ENCODE measurements around the gene RASSF10.
"Not testable (repeated sequence)": the region's sequence is repeated elsewhere in the genome, so short reads cannot be mapped to it uniquely, and the experiment has no call there.

Gene RASSF10

DNA sequence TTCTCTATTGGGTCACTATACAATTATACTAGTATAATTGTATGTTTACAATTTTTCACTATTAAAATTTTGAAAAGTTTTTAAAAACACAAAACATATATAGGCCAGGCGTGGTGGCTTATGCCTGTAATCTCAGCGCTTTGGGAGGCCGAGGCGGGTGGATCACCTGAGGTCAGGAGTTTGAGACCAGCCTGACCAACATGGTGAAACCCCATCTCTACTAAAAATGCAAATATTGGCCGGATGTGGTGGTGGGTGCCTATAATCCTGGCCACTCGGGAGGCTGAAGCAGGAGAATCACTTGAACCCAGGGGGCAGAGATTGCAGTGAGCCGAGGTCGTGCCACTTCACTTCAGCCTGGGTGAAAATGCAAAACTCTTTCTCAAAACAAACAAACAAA lies 36.0 kb downstream of the RASSF10 start:
- DNase-seq; in situ Hi-C loops (cut with HindIII; ENCODE audit: low pct_ligation_motif_present, low pct_unique_long_range_greater_than_20kb, low sequenced_read_pairs): not testable (repeated sequence)

DNA sequence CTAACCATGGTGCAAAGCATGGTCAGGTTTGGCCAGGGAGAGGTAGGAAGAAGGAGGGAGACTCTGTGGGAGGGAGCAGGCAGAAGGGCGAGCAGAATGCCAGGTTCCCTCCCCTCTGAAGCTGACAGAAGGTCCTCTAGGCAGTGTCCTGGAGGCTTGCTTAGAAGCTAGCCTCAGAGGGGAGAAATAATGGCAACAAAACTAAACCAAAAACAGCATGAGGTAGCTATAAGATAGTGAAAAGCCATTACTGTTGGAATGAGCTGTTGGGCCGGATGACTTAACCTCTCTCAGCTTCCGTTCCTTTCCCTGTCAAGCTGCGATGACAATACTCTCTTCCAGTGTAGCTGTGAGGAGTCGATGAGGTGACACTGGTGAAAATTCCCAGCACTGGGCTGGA lies 36.6 kb downstream of the RASSF10 start:
- in situ Hi-C loops (cut with HindIII; ENCODE audit: low pct_ligation_motif_present, low pct_unique_long_range_greater_than_20kb, low sequenced_read_pairs): no loop called here
- DNase-seq: no peak

DNA sequence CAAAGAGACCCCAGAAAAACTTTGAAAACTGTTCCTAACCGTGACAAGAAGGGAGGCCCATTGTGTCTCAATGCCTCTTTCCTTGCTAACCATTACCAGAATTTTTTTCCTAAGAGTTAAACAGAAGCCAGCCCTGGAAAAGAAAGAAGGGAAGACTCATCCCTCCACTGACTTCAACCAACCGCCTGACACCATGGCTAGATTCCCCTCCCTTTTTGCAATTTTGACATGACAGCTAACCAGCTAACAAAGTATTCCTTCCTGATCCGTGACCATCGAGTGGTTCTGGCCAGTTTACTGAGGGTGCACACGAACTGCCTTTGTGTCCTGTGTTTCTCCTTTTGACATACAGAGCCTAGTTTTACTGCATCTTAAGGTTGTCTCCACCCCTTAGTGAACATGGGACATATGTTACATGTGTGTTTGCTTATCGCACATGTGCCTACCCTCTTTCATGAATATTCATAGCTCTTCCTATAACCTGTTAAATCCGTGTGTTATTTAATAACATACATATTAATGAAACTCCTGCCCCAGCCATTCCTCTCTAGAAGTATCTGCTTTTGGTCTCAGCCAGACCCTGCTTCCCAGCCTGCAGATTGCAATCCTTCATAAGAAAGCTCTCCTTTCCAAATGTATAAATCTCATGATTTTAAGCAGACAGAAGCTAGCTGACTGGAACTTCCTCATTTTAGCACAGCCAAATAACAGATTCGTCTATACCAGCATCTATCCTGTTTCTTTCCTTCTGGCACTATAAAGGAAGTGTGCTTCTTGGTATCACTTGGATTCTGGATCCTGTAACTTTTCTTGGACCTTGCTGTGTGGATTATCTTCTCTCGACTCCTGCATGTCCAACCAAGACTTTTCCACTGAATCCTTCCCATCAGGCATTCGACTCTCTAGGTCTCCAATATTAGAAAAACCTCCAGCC lies 37.8 kb downstream of the RASSF10 start:
- in situ Hi-C loops (cut with HindIII; ENCODE audit: low pct_ligation_motif_present, low pct_unique_long_range_greater_than_20kb, low sequenced_read_pairs): no loop called here

DNA sequence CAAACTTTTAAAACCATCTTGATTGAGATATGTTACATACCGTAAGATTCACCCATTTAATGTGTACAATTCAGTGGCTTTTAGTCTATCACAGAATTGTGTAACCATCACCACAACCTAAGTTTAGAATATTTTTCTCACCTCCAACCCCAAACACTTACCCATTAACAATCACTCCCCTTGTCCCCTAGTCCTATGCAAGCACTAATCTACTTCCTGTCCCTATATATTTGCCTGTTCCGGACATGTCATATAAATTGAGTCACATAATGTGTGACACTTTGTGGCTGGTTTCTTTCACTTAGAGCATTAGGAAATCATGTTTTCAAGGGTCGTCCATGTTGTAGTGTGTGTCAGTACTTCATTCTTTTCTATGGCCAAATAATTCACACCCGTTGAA lies 38.8 kb downstream of the RASSF10 start:
- in situ Hi-C loops (cut with HindIII; ENCODE audit: low pct_ligation_motif_present, low pct_unique_long_range_greater_than_20kb, low sequenced_read_pairs): no loop called here
- no peak for DNase-seq

More for the DNA sequence above, 37.8 kb downstream of the RASSF10 start:
- peak; percentile 66 for DNase-seq

DNA sequence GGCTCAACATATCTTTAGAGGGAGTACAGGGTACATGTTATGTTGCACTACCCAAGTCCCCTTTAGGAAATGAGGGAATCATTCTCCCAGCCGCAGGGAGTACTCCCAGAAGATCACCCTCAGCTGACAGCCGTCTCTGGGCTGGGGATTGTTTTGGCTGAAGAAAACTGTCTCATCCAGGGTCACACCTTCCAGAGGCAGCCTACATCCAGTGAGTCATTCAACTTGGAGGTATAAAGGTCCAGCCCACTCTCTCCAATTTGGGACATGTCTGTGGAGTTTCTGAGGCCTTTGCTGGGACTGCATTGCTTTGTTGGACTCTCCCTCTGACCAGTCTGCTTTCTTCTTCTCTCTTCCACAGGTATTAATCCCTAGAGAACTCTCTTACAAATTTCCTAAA lies 42.1 kb downstream of the RASSF10 start:
- in situ Hi-C loops (cut with HindIII; ENCODE audit: low pct_ligation_motif_present, low pct_unique_long_range_greater_than_20kb, low sequenced_read_pairs): no loop called here
- DNase-seq: no peak

DNA sequence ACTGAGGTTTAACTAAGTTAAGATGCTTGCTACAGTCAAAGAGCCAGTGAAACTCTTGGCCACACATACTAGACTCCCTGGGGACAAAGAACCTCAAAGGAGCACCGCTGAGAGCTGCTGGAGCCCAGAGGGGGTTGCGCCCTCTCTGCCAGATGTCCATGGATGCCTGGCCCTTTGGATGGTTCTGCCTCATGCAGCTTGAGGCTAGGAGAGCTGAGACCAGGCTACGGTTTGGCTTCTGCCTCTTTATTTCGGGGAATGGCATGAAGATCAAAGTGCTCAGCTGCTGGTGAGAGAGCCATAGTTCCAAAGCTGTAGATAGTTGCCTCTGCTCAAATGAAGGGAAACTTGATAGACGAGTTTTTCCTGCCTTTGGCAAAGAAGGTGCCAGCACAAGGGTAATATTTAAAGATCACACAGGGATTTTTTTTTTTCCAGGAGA lies 43.0 kb downstream of the RASSF10 start:
- in situ Hi-C loops (cut with HindIII; ENCODE audit: low pct_ligation_motif_present, low pct_unique_long_range_greater_than_20kb, low sequenced_read_pairs): no loop called here
- DNase-seq: no peak

DNA sequence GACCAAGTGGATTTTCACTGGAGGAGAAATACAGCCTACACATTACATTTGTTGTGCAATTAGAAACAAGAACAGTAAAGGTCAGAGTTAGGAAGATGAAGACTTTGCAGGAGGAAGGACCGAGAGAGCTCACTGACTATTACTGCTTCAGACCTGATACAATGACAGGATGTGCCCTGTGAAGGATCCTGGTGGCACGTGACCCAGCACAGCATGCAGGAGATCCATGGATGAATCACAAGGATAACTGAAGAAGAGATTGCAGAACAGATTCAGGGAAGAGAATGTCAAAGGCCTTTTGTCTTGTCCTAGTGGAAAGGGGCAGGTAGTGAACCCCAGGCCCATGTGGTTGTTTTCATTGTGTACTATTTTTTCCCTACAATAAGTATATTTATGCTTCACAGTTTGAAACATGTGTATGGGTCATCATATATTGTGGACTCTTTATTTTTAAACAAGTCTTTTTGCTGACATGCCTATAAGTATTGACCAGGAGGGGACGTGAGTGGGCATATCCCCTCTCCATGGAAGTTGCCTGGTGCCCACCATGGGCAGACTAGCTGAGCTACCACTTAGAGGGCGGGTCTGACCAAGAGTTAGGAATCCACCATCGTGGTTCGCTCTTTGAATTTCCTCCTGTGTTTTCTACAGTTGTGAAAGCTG lies 44.3 kb downstream of the RASSF10 start:
- in situ Hi-C loops (cut with HindIII; ENCODE audit: low pct_ligation_motif_present, low pct_unique_long_range_greater_than_20kb, low sequenced_read_pairs): no loop called here
- no peak for DNase-seq

DNA sequence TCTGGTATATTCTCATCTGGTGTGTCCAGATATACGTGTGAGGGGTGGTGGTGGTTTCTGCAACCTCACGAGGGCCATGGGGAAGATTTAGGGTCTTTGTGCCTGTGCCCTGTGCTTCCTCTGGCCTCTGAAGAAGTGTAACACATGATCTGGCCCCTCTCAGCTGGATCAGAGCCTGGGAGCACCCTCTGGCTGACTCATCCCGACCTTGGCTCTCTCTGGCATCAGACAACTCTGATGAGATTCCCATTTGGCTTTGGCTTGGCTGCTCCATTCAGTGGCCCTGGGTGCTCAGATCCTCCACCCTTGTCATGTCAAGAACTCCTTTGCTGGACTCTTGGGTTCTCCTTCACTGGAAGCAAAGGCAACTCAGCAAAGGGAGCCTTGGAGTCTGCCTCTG lies 45.2 kb downstream of the RASSF10 start:
- in situ Hi-C loops (cut with HindIII; ENCODE audit: low pct_ligation_motif_present, low pct_unique_long_range_greater_than_20kb, low sequenced_read_pairs): no loop called here
- peak; percentile 4 for DNase-seq

DNA sequence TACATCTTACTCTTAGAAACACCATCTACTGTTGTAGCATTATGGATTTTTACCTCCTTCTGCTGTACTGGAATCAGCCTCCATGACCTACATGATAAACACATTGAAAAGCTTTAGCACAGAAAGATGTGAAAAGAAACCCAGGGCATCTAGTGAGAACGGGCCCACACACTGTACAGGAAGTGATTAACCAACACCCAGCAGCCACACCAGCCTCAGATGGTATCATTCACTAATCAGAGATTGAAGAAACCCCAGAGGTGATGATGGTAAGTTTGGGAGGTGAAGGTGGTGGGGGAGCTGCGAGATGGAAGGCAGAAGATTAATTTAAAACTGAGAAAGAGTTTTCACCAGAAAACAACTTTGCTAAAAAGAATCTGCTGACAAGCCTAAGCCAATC lies 46.1 kb downstream of the RASSF10 start:
- in situ Hi-C loops (cut with HindIII; ENCODE audit: low pct_ligation_motif_present, low pct_unique_long_range_greater_than_20kb, low sequenced_read_pairs): no loop called here

DNA sequence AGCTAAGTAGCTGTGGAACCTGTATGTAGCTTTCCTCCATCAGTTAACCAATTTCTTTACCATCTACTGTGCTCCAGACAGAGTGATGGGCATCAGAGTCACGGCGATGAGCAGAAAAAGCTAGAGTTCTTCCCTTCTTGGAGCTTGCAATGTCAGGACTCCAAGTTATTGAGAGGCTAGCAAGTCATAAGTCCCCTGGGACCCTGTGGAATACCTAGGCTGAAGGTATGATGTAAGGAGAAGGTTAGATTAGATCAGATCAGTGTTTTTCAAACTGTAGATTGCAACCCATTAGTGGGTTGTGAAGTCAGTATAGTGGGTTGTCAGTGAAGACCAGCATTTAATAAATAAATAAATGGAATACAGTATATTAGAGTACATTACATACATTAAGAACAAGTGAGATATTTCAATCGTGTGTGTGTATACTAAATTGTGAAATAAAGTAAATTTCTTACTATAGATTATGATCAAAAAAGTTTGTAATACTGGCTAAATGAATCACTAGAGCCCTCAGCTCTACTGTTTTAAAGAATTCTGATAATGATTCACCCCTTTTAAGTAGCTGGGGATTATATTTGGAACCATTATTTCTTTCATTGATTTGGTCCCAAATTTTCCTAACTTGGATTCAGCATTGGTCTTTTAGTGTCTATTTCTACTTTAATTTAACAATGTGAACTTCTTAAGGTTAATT lies 52.3 kb downstream of the RASSF10 start:
- no peak for DNase-seq
- in situ Hi-C loops (cut with HindIII; ENCODE audit: low pct_ligation_motif_present, low pct_unique_long_range_greater_than_20kb, low sequenced_read_pairs): no loop called here

More for the DNA sequence above, 46.1 kb downstream of the RASSF10 start:
- DNase-seq: no peak
